Amniotic epithelial cell (primary cell): Measurements from ENCODE around the gene PYGB.

ENCODE experiments used
- DNase-seq: peaks from one replicate; pipeline ENCODE4 v3.0.0-alpha.2; 2010; ENCODE audit warnings: low read depth

Gene PYGB

GRCh38 chr20:25336561-25337422, 88.9 kb downstream of the PYGB start:
- DNase-seq = peak; percentile 53

- no peak for DNase-seq
Observed at GRCh38 chr20:25338112-25339023, 90.5 kb downstream of the PYGB start.

- no peak for DNase-seq
Observed at GRCh38 chr20:25339608-25340007, 91.7 kb downstream of the PYGB start.

GRCh38 chr20:25340380-25340779, 92.5 kb downstream of the PYGB start:
- no peak for DNase-seq

- DNase-seq = peak; percentile 58
Observed at GRCh38 chr20:25341716-25342680, 94.1 kb downstream of the PYGB start.

GRCh38 chr20:25344634-25345033, 96.7 kb downstream of the PYGB start:
- no peak for DNase-seq

- no peak for DNase-seq
Observed at GRCh38 chr20:25345721-25346120, 97.8 kb downstream of the PYGB start.

GRCh38 chr20:25346349-25346748, 98.5 kb downstream of the PYGB start:
- no peak for DNase-seq
